ENCODE data around the gene MBL2. TPM values are rescaled to one million over a fixed set of nuclear protein-coding genes. Genes with fewer than 3 reads are reported as not detected.

Gene MBL2
- total and polyA plus RNA-seq, 2 of the 8 experiments (the other 6 are each of a cell fraction or from before 2014, with no cell fraction given): not detected

- DNase-seq (ENCODE audit: low read depth in 1 of 2, low spot score in 2 of 2) (no peak), FAIRE-seq (no peak)
- no peak for TF ChIP-seq SUZ12 (IDR thresholded peaks at IDR 0.05; ENCODE audit: low read length)
- no peak for TF ChIP-seq JUND (IDR thresholded peaks at IDR 0.05; ENCODE audit: low read length)
- TF ChIP-seq MAFK (IDR thresholded peaks at IDR 0.05; ENCODE audit: low read depth, low read length): no peak
- no peak for TF ChIP-seq PHF8 (conservative IDR thresholded peaks at IDR 0.05; ENCODE audit: low read depth, low read length)
- no peak for TF ChIP-seq CBX5 (IDR thresholded peaks at IDR 0.05; ENCODE audit: low read depth, low read length)
- H4K8ac ChIP-seq (ENCODE audit: extremely low read depth, insufficient read depth, low read length): no peak overlapping the region
- no peak overlapping the region for H3K9ac ChIP-seq (replicated peaks in 1 of 4; ENCODE audit: extremely low read depth in 1 of 4, low read depth in 3 of 4, low read length in 3 of 4)
- H3K56ac ChIP-seq (replicated peaks; ENCODE audit: insufficient read length, low read depth, low read length): no peak overlapping the region
- H3K79me2 ChIP-seq (ENCODE audit: control insufficient read depth in 1 of 2, insufficient read depth in 2 of 2, low read length in 2 of 2): no peaks in the 10 kb centered on the region
- ChIA-PET CTCF (ENCODE audit: partially characterized antibody) (interaction anchor here (7.5 kb wide), 1 partner anchor 29 kb away, joined by 70 read pairs; no protein-coding TSS in a partner anchor), POLR2A (ENCODE audit: partially characterized antibody) (no interaction called here)
- no peak overlapping the region for H2BK12ac ChIP-seq (ENCODE audit: low read depth, low read length)
- H3K27me3 ChIP-seq (replicated peaks in 1 of 4; ENCODE audit: control insufficient read depth in 3 of 4, extremely low read depth in 1 of 4, insufficient read depth in 3 of 4, low read length in 3 of 4): no peaks in the 10 kb centered on the region
- no peak overlapping the region for H3K4me3 ChIP-seq (ENCODE audit: extremely low read depth in 1 of 4, insufficient read depth in 2 of 4, low read depth in 3 of 4, low read length in 4 of 4)
- H4K5ac ChIP-seq (ENCODE audit: insufficient read length, low read depth, low read length): no peak overlapping the region
- no peak overlapping the region for H2BK20ac ChIP-seq (ENCODE audit: low read length)
- H2BK120ac ChIP-seq (replicated peaks; ENCODE audit: low read depth, low read length): no peak overlapping the region
- H2AK5ac ChIP-seq (ENCODE audit: low read depth, low read length): no peak overlapping the region
- no peak overlapping the region for H3K14ac ChIP-seq (ENCODE audit: insufficient read length)
- H3K4me2 ChIP-seq (ENCODE audit: insufficient read depth in 1 of 2, low read depth in 2 of 2, low read length in 2 of 2): no peak overlapping the region
- 0 out of 4 replicates have a peak, but pooled peaks cover 0 to 3% of the 10 kb centered on the region in 2 experiments for H3K9me3 ChIP-seq (ENCODE audit: insufficient read depth in 2 of 2, low read depth in 1 of 2, low read length in 1 of 2)
- no peak overlapping the region for H3K4ac ChIP-seq (replicated peaks; ENCODE audit: insufficient read length, low read depth, low read length)
- no peak overlapping the region for H4K91ac ChIP-seq (replicated peaks; ENCODE audit: insufficient read length, low read length)
- no peaks in the 10 kb centered on the region for H3K36me3 ChIP-seq (ENCODE audit: control insufficient read depth in 2 of 4, insufficient read depth in 4 of 4, low read length in 3 of 4)
- 88% methylated on average over 1 of the region's 1 CpG; no CpG with 5 or more reads in 1 of the 2 experiments for WGBS, 2 experiments (ENCODE audit: extremely low coverage in 1 of 2, insufficient coverage in 1 of 2, insufficient read length in 1 of 2, insufficient replicate concordance in 2 of 2, low coverage in 1 of 2, low lambda C conversion rate in 2 of 2, missing lambda C conversion rate in 1 of 2)
- no peak overlapping the region for H3K18ac ChIP-seq (ENCODE audit: extremely low read depth, low read length)
- no peak overlapping the region for H3K27ac ChIP-seq (ENCODE audit: low read depth, low read length)
- no peak overlapping the region for H2BK15ac ChIP-seq (ENCODE audit: low read length)
- no peak overlapping the region for H3K23ac ChIP-seq (ENCODE audit: insufficient read length)
- H3K79me1 ChIP-seq (ENCODE audit: low read depth, low read length): no peaks in the 10 kb centered on the region
- H2AFZ ChIP-seq (ENCODE audit: low read length): no peak overlapping the region
- no peaks in the 10 kb centered on the region for H3K23me2 ChIP-seq (ENCODE audit: low read depth, low read length)
- H2BK5ac ChIP-seq (ENCODE audit: low read depth, low read length): no peak overlapping the region
- H4K20me1 ChIP-seq (replicated peaks in 1 of 2; ENCODE audit: control insufficient read depth in 1 of 2, insufficient read depth in 2 of 2, low read length in 2 of 2): no peaks in the 10 kb centered on the region
- no peaks in the 10 kb centered on the region for H3K4me1 ChIP-seq (replicated peaks in 1 of 4; ENCODE audit: control insufficient read depth in 3 of 4, insufficient read depth in 4 of 4, low read length in 3 of 4)
Measured at GRCh38 chr10:52750629-52751028, 22.0 kb downstream of the MBL2 start.
